Loucy (cell line): Measurements from ENCODE around the gene GPR151.
A peak's percentile ranks its signal among the peaks of the same experiment; 100 is the strongest.

Experiments used
- H2AFZ ChIP-seq: fragments of 200-600 bp; sonication (generic); 2 replicates; pipeline ENCODE4 v1.6.0; 2016; ENCODE audit warnings: antibody characterized with exemption, mild to moderate bottlenecking, low read length, moderate library complexity
- H3F3A ChIP-seq: fragments of 200-600 bp; 2 replicates; pipeline ENCODE4 v1.6.0; 2016; ENCODE audit warnings: antibody characterized with exemption, low read depth, mild to moderate bottlenecking
- H3K27me3 ChIP-seq: fragments of 200-600 bp; sonication (generic); 2 replicates; pipeline ENCODE4 v1.6.1; 2014; ENCODE audit warnings: low read length, mild to moderate bottlenecking; ENCODE audit not compliant: insufficient read depth, poor library complexity, severe bottlenecking
- H3K36me3 ChIP-seq: fragments of 200-600 bp; sonication (generic); 2 replicates; pipeline ENCODE4 v1.6.1; 2016; ENCODE audit warnings: low read length; ENCODE audit not compliant: insufficient read depth
- H3K4me1 ChIP-seq: fragments of 200-600 bp; sonication (generic); 2 replicates; pipeline ENCODE4 v1.5.1; 2014; ENCODE audit warnings: low read length, mild to moderate bottlenecking; ENCODE audit not compliant: insufficient read depth, poor library complexity, severe bottlenecking
- H3K4me2 ChIP-seq: fragments of 200-600 bp; sonication (generic); 2 replicates; pipeline ENCODE4 v1.6.0; 2014; ENCODE audit warnings: antibody characterized with exemption, low read length, low read depth, mild to moderate bottlenecking; ENCODE audit not compliant: poor library complexity, severe bottlenecking
- H3K4me3 ChIP-seq: fragments of 200-600 bp; sonication (generic); 2 replicates; pipeline ENCODE4 v1.5.1; 2014; ENCODE audit warnings: low read length, mild to moderate bottlenecking, mixed read lengths; ENCODE audit not compliant: poor library complexity, severe bottlenecking
- H3K79me2 ChIP-seq: fragments of 200-600 bp; sonication (generic); 2 replicates; pipeline ENCODE4 v1.6.1; 2014; ENCODE audit warnings: low read length; ENCODE audit not compliant: insufficient read depth
- H3K9ac ChIP-seq: fragments of 200-600 bp; sonication (generic); 2 replicates; pipeline ENCODE4 v1.6.0; 2014; ENCODE audit warnings: mild to moderate bottlenecking, low read depth, low read length, moderate library complexity; ENCODE audit not compliant: poor library complexity, severe bottlenecking
- H3K9me2 ChIP-seq: fragments of 200-600 bp; sonication (generic); replicated peaks from 2 replicates; pipeline ENCODE4 v1.6.1; 2016; ENCODE audit warnings: low read depth, low read length, mixed read lengths
- H3K9me3 ChIP-seq: fragments of 200-600 bp; sonication (generic); 2 replicates; pipeline ENCODE4 v1.6.1; 2014; ENCODE audit warnings: mild to moderate bottlenecking, antibody characterized with exemption, low read length, low read depth; ENCODE audit not compliant: insufficient read depth
- H4K20me1 ChIP-seq: fragments of 200-600 bp; sonication (generic); 2 replicates; pipeline ENCODE4 v1.6.0; 2014; ENCODE audit warnings: antibody characterized with exemption, low read length, mild to moderate bottlenecking; ENCODE audit not compliant: insufficient read depth, poor library complexity, severe bottlenecking
- EZH2phosphoT487 ChIP-seq: fragments of 200-600 bp; IDR thresholded peaks from 2 replicates; pipeline ENCODE4 v1.6.1; 2018; ENCODE audit warnings: antibody characterized with exemption, mild to moderate bottlenecking, moderate library complexity, borderline replicate concordance
- TF ChIP-seq, protein P1 (sequence below): fragments of 200-600 bp; sonication (generic); conservative IDR thresholded peaks from 2 replicates; pipeline ENCODE4 v1.5.1; 2014; ENCODE audit warnings: mild to moderate bottlenecking, antibody characterized with exemption, low read length

Gene GPR151

DNA sequence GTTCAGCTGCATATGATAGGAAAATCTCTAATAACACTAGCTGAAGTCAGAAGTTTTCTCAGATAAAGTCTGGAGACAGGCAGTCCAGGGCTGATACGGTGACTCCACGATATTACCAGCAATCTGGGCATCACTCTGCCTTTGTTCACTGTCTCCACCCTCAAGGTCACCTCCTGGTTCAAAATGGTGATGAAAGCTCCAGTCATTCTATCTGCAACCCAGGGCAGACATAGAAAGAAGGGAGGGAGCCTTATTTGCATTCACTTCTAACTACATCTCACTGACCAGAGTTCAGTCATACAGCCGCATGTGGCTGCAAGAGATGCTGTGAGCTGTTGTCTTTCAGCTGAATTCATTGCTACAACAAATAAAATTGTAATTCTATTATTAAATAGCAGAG, 22.4 kb upstream of the GPR151 start:
- Histone ChIP-seq H3K9me2 (no peaks in the 10 kb centered on the region), H2AFZ (no peak overlapping the region), H3K4me3 (no peak overlapping the region), H3K4me1 (no peaks in the 10 kb centered on the region), H3F3A (no peaks in the 10 kb centered on the region), H3K9ac (no peak overlapping the region), H4K20me1 (no peaks in the 10 kb centered on the region), H3K36me3 (no peaks in the 10 kb centered on the region), H3K9me3 (no peaks in the 10 kb centered on the region), H3K4me2 (no peak overlapping the region), H3K27me3 (no peaks in the 10 kb centered on the region), H3K79me2 (no peaks in the 10 kb centered on the region)
- no peak for TF ChIP-seq EZH2phosphoT487
- TF ChIP-seq, protein P1, sequence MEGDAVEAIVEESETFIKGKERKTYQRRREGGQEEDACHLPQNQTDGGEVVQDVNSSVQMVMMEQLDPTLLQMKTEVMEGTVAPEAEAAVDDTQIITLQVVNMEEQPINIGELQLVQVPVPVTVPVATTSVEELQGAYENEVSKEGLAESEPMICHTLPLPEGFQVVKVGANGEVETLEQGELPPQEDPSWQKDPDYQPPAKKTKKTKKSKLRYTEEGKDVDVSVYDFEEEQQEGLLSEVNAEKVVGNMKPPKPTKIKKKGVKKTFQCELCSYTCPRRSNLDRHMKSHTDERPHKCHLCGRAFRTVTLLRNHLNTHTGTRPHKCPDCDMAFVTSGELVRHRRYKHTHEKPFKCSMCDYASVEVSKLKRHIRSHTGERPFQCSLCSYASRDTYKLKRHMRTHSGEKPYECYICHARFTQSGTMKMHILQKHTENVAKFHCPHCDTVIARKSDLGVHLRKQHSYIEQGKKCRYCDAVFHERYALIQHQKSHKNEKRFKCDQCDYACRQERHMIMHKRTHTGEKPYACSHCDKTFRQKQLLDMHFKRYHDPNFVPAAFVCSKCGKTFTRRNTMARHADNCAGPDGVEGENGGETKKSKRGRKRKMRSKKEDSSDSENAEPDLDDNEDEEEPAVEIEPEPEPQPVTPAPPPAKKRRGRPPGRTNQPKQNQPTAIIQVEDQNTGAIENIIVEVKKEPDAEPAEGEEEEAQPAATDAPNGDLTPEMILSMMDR = no peak

DNA sequence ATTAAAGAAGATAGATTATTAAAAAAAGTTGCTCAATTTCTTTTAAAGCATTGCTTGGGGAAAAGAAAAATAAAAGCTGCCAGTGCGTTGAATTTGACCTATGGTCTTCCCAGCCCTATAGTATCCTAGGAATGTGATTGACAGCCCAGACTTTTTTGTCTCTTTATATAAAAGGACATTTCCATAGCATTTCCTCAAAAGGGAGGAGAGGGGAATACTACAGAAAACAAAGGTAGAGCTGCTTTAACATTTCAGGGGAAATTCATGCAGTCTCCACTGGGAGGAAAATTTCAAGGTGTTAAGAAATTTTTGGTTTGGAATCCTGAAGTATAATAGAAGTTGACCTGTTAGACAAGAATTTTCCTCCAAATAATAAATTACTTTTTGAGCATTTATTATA, 17.9 kb upstream of the GPR151 start:
- Histone ChIP-seq H3K27me3 (no peaks in the 10 kb centered on the region), H3K9ac (no peak overlapping the region), H4K20me1 (no peaks in the 10 kb centered on the region), H3K4me2 (no peak overlapping the region), H3K9me3 (no peaks in the 10 kb centered on the region), H2AFZ (no peak overlapping the region; the same call in 1 of the 2 replicates), H3K79me2 (no peaks in the 10 kb centered on the region), H3K4me3 (no peak overlapping the region), H3K36me3 (no peaks in the 10 kb centered on the region), H3K4me1 (no peaks in the 10 kb centered on the region), H3K9me2 (no peaks in the 10 kb centered on the region), H3F3A (no peaks in the 10 kb centered on the region)
- TF ChIP-seq EZH2phosphoT487 = no peak
- TF ChIP-seq, protein P1 = no peak

DNA sequence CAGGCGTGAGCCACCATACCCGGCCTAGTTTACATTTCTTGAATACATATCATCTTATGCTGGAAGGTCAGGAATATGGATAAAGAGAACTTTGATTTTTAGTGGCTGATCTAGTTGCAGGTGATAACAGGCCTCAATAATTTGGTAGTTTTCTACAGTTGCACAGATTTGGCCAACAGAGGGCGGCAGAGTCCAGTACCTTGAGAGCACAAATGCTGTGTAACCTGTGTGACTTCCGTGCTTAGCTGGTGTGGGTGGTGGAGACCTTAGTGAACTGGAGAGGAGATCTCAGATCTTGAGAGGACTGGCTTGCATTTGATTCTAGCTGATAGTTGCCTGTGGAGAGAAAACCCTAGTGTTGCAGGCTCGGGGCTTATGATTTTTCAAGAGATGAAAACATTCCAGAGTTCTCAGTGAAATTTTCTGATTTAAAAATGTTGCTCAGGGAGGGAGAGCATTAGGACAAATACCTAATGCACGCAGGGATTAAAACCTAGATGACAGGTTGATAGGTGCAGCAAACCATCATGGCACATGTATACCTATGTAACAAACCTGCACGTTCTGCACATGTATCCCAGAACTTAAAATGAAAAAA, 17.4 kb upstream of the GPR151 start:
- Histone ChIP-seq H2AFZ (peak overlapping the region; percentile 77; the same call in 1 of the 2 replicates), H3K36me3 (no peaks in the 10 kb centered on the region), H3K27me3 (no peaks in the 10 kb centered on the region), H3K9me2 (no peaks in the 10 kb centered on the region), H3K4me2 (no peak overlapping the region), H3F3A (no peaks in the 10 kb centered on the region), H3K4me3 (no peak overlapping the region), H3K9me3 (no peaks in the 10 kb centered on the region), H3K79me2 (no peaks in the 10 kb centered on the region), H3K9ac (no peak overlapping the region), H4K20me1 (no peaks in the 10 kb centered on the region), H3K4me1 (no peaks in the 10 kb centered on the region)
- no peak for TF ChIP-seq EZH2phosphoT487
- TF ChIP-seq, protein P1 = peak; percentile 88
